ENCODE measurements around the gene DIAPH2. TPM values are rescaled to one million over a fixed set of nuclear protein-coding genes. Genes with fewer than 3 reads are reported as not detected.

The DIAPH2 gene
- total RNA-seq, 4 donors from 2014 or later: 10.3 to 36.6 (median 17.9) TPM

DNA sequence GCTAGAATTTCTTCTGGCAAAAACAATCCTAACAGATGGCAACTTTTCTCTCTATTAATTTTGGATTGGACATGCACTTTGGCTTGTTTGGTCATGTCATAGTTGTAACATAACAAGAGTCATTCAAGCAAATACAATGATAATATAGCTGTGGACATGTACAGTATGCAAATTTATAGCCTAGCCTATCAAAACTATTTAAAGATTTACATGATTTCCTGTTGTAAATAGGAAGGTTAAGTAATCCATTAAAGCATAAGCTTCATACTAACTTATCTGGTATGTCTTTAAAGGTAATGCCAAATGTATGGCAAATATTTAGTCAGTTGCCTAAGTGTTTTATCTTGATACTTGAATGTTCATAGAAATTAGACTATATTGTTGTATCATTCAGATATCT is 244.4 kb downstream of the DIAPH2 start:
- H3K4me1 ChIP-seq: no peaks in the 10 kb centered on the region
- no peak overlapping the region for H3K27ac ChIP-seq
- H3K36me3 ChIP-seq: no peaks in the 10 kb centered on the region
- no peak for DNase-seq
- H3K27me3 ChIP-seq: no peaks in the 10 kb centered on the region
- no peak overlapping the region for H3K4me3 ChIP-seq
- no peaks in the 10 kb centered on the region for H3K9me3 ChIP-seq
- TF ChIP-seq, protein P1, sequence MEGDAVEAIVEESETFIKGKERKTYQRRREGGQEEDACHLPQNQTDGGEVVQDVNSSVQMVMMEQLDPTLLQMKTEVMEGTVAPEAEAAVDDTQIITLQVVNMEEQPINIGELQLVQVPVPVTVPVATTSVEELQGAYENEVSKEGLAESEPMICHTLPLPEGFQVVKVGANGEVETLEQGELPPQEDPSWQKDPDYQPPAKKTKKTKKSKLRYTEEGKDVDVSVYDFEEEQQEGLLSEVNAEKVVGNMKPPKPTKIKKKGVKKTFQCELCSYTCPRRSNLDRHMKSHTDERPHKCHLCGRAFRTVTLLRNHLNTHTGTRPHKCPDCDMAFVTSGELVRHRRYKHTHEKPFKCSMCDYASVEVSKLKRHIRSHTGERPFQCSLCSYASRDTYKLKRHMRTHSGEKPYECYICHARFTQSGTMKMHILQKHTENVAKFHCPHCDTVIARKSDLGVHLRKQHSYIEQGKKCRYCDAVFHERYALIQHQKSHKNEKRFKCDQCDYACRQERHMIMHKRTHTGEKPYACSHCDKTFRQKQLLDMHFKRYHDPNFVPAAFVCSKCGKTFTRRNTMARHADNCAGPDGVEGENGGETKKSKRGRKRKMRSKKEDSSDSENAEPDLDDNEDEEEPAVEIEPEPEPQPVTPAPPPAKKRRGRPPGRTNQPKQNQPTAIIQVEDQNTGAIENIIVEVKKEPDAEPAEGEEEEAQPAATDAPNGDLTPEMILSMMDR (IDR thresholded peaks at IDR 0.05): no peak
- no peak for TF ChIP-seq POLR2A (IDR thresholded peaks at IDR 0.05)
- intact Hi-C loops (cut with DNase I): no loop called here

DNA sequence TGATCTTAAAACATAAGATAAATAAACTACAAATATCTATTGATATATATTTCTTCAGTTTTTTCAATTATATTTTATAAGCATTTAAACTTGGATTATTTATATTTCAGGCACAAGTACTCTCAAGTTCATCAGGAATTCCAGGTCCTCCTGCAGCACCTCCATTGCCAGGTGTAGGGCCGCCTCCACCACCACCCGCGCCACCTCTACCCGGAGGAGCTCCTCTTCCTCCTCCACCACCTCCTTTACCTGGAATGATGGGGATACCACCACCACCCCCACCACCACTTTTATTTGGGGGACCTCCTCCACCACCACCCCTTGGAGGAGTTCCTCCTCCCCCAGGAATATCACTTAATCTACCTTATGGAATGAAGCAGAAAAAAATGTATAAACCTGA is 273.1 kb downstream of the DIAPH2 start:
- Histone ChIP-seq H3K9me3 (peaks cover 0 to 9% (median 0%) of the 10 kb centered on the region in 3 donors), H3K4me3 (no peak overlapping the region), H3K27me3 (no peaks in the 10 kb centered on the region), H3K4me1 (no peaks in the 10 kb centered on the region), H3K27ac (no peak overlapping the region), H3K36me3 (peaks cover 0 to 34% (median 0%) of the 10 kb centered on the region in 3 donors)
- TF ChIP-seq, protein P1 (IDR thresholded peaks at IDR 0.05): no peak
- no peak for TF ChIP-seq POLR2A (IDR thresholded peaks at IDR 0.05)
- intact Hi-C loops (cut with DNase I): no loop called here
- 100% methylated on average over 3 to 4 of the region's 4 CpGs for WGBS, 2 donors
- no peak for DNase-seq

DNA sequence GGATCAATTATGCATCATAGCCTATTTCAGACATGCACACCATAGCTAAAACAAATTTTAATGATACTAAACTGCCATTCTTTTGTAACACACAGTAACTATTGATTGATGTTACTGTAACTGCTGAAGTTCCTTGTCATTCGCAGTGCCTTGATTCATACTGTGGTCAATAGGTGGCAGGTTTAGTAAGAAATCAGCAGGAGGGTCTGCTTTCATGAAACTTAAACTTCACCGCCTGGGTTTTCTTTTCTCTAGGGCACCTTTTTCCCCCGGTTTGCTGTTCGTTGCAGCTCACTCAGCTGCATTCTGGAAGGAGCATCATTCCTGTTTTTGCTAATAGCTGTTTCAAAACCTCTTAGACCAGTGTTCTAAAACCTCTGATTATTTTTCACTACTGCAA is 287.2 kb downstream of the DIAPH2 start:
- no peak overlapping the region for H3K27ac ChIP-seq
- peaks cover 0 to 4% (median 0%) of the 10 kb centered on the region in 3 donors for H3K9me3 ChIP-seq
- WGBS, 2 donors: 50 to 81% methylated on average over 4 of the region's 4 CpGs
- H3K27me3 ChIP-seq: no peaks in the 10 kb centered on the region
- no peak for DNase-seq
- intact Hi-C loops (cut with DNase I): no loop called here
- no peaks in the 10 kb centered on the region for H3K4me1 ChIP-seq
- peaks cover 0 to 5% (median 0%) of the 10 kb centered on the region in 3 donors for H3K36me3 ChIP-seq
- TF ChIP-seq, protein P1 (IDR thresholded peaks at IDR 0.05): no peak
- no peak for TF ChIP-seq POLR2A (IDR thresholded peaks at IDR 0.05)
- no peak overlapping the region for H3K4me3 ChIP-seq

DNA sequence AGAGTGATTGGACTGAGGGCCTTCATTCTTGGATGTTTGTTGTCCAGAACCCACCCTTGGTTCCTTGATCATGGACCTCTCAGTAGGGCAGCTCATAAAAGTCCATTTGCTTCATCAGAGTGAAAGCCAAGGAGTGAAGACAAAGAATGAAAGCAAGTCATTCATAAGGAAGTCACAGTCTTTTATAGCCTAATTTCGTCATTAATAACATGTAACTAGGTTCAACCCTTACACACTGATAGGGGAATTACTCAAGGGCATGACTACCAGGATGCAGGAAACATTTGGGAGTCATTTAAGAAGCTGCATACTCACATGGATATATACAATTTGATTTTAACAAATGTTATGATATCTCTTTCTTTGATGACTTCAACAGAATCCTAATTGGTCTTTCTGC is 294.3 kb downstream of the DIAPH2 start:
- Histone ChIP-seq H3K4me3 (no peak overlapping the region), H3K4me1 (no peaks in the 10 kb centered on the region), H3K27ac (no peak overlapping the region), H3K27me3 (no peaks in the 10 kb centered on the region), H3K36me3 (no peaks in the 10 kb centered on the region), H3K9me3 (no peaks in the 10 kb centered on the region)
- intact Hi-C loops (cut with DNase I): no loop called here
- no peak for DNase-seq
- no peak for TF ChIP-seq POLR2A (IDR thresholded peaks at IDR 0.05)
- TF ChIP-seq, protein P1 (IDR thresholded peaks at IDR 0.05): no peak
- WGBS, 2 donors: 50 to 75% methylated on average over 1 of the region's 1 CpG

DNA sequence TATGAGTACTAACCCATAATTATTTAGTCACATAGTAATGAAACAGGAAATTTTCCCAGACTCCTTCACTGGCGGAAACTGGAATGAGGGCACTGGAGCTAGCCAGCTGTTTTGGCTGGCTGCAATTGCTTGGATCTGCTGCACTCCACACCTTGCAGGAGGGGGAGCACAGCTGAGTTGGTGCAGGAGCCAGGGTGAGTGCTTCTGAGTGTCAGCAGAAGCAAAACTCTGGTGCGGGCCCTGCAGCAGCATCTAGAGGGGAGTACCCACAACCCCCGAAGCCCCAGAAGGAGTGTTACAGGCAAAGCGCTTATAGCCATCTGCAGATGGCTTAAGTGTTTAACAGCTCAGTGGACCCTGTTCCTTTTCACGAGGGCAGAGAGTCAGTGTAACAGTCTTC is 295.1 kb downstream of the DIAPH2 start:
- Histone ChIP-seq H3K4me1 (peaks cover 0 to 3% (median 0%) of the 10 kb centered on the region in 3 donors), H3K36me3 (no peaks in the 10 kb centered on the region), H3K9me3 (no peaks in the 10 kb centered on the region), H3K27ac (no peak overlapping the region), H3K4me3 (no peak overlapping the region), H3K27me3 (no peaks in the 10 kb centered on the region)
- 83% methylated on average over 3 of the region's 5 CpGs; no CpG with 5 or more reads in 1 of the 2 donors for WGBS, 2 donors
- DNase-seq: no peak
- intact Hi-C loops (cut with DNase I): no loop called here
- no peak for TF ChIP-seq POLR2A (IDR thresholded peaks at IDR 0.05)
- TF ChIP-seq, protein P1 (IDR thresholded peaks at IDR 0.05): no peak

All from esophagus squamous epithelium (tissue), 5 donors.